ENCODE measurements around the gene PRRT4. TPM values are rescaled to one million over a fixed set of nuclear protein-coding genes. Genes with fewer than 3 reads are reported as not detected.

PRRT4 gene
- total and polyA plus RNA-seq, 9 of the 15 experiments (the other 6 are each of a cell fraction or from before 2014, with no cell fraction given): not detected

- 84% methylated on average over 2 of the region's 2 CpGs for WGBS (ENCODE audit: insufficient coverage, low coverage, missing lambda C conversion rate)
- ChIA-PET CTCF (ENCODE audit: low intra/inter-chr PET ratio) (interaction anchor here (0.5 kb wide), 1 partner anchor 701 kb away, joined by 3 read pairs; no protein-coding TSS in a partner anchor), POLR2A (interaction anchor here (0.8 to 1.6 kb wide), 2 partner anchors 8 to 1009 kb away, joined by 3 read pairs; no protein-coding TSS in a partner anchor)
- Histone ChIP-seq H3K4me1 (replicated peaks in 1 of 2; ENCODE audit: control insufficient read depth in 2 of 2, insufficient read depth in 2 of 2, low read length in 2 of 2) (peaks cover 2 to 4% of the 10 kb centered on the region in 2 experiments; a peak in 2 of 5 replicates), H4K20me1 (replicated peaks; ENCODE audit: control insufficient read depth, insufficient read depth, low read length) (no peaks in the 10 kb centered on the region), H3K4me3 (no peak overlapping the region), H3K27ac (ENCODE audit: extremely low read depth, low read depth, low read length) (no peak overlapping the region), H3K4me2 (ENCODE audit: insufficient read depth, low read length) (no peak overlapping the region), H3K9me1 (ENCODE audit: control insufficient read depth, insufficient read depth, low read length) (no peaks in the 10 kb centered on the region), H2AFZ (ENCODE audit: low read depth, low read length) (no peak overlapping the region), H3K9ac (ENCODE audit: insufficient read depth in 1 of 2, low read depth in 2 of 2, low read length in 2 of 2) (no peak overlapping the region), H3K9me3 (replicated peaks; ENCODE audit: control insufficient read depth, insufficient read depth, low read depth, low read length) (no peaks in the 10 kb centered on the region), H3K79me2 (ENCODE audit: control insufficient read depth, insufficient read depth, low read length) (no peaks in the 10 kb centered on the region), H3K27me3 (ENCODE audit: control insufficient read depth in 2 of 2, insufficient read depth in 2 of 2, low read length in 2 of 2) (no peaks in the 10 kb centered on the region), H3K36me3 (ENCODE audit: control insufficient read depth, insufficient read depth, low read length) (peaks cover 56% of the 10 kb centered on the region)
- FAIRE-seq (no peak), DNase-seq (ENCODE audit: extremely low read depth in 1 of 4, low spot score in 3 of 4) (no peak), ATAC-seq (no peak)
- no peak for TF ChIP-seq ZNF184 (CRISPR knock-in tag; IDR thresholded peaks at IDR 0.05)
- 0 out of 2 replicates have a peak, but pooled peaks have one; percentile 28 for TF ChIP-seq POLR2A (conservative IDR thresholded peaks at IDR 0.05)
- TF ChIP-seq, protein P1, sequence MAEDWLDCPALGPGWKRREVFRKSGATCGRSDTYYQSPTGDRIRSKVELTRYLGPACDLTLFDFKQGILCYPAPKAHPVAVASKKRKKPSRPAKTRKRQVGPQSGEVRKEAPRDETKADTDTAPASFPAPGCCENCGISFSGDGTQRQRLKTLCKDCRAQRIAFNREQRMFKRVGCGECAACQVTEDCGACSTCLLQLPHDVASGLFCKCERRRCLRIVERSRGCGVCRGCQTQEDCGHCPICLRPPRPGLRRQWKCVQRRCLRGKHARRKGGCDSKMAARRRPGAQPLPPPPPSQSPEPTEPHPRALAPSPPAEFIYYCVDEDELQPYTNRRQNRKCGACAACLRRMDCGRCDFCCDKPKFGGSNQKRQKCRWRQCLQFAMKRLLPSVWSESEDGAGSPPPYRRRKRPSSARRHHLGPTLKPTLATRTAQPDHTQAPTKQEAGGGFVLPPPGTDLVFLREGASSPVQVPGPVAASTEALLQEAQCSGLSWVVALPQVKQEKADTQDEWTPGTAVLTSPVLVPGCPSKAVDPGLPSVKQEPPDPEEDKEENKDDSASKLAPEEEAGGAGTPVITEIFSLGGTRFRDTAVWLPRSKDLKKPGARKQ (CRISPR knock-in tag; IDR thresholded peaks at IDR 0.05): no peak
- no peak for TF ChIP-seq L3MBTL2 (IDR thresholded peaks at IDR 0.05)
- no peak for TF ChIP-seq RBM17 (IDR thresholded peaks at IDR 0.05; ENCODE audit: borderline replicate concordance, low read depth, low read length)
- TF ChIP-seq HDAC8 (tag; IDR thresholded peaks at IDR 0.05): no peak
- TF ChIP-seq, protein P2, sequence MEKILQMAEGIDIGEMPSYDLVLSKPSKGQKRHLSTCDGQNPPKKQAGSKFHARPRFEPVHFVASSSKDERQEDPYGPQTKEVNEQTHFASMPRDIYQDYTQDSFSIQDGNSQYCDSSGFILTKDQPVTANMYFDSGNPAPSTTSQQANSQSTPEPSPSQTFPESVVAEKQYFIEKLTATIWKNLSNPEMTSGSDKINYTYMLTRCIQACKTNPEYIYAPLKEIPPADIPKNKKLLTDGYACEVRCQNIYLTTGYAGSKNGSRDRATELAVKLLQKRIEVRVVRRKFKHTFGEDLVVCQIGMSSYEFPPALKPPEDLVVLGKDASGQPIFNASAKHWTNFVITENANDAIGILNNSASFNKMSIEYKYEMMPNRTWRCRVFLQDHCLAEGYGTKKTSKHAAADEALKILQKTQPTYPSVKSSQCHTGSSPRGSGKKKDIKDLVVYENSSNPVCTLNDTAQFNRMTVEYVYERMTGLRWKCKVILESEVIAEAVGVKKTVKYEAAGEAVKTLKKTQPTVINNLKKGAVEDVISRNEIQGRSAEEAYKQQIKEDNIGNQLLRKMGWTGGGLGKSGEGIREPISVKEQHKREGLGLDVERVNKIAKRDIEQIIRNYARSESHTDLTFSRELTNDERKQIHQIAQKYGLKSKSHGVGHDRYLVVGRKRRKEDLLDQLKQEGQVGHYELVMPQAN (IDR thresholded peaks at IDR 0.05; ENCODE audit: borderline replicate concordance): no peak
- TF ChIP-seq ZKSCAN8 (CRISPR knock-in tag; IDR thresholded peaks at IDR 0.05): no peak
- intact Hi-C loops (cut with micrococcal nuclease) (no loop called here), in situ Hi-C loops (cut with MboI) (no loop called here)
- BruUV-seq (replicated peaks): no TSS peak
Observed at GRCh38 chr7:128303133-128303532, 58.4 kb downstream of the PRRT4 start.

Data from K562 (cell line).